Measurements from ENCODE around the gene ARHGAP26.

ARHGAP26 gene

DNA sequence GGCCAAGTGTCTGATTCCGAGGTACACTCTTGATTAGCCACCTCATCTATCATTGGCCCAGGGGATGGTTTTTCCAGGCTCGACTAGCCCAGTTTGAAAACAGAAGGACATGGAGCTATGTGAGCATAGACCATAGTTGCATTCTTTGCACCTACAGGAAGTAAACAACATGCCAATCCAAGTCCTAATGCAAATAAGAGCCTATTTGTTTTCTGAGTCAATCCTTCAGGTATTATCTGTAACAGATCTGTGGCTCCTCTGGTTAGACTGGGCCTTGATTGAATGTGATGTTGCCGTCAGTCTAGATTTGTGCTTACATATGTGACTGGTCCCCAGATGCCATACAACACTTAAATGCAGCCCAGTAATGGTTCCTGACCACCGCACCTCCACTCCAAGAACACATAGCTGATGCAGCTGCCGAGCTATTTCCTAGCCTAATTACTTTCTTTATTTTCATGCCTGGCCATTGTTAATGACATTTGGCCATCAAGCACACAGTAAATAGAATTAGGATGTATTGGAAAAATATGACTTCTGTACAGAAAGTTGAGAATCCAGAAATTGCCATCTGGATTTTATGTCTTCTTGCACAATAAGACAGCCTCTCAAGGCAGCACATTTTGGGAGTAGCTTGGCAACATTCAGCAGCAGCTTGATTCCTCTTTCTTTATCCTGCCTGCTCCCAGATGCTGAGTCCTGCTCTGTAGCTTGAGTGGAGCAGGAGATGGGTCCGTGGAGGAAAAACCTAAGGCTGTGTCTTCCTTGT is 29.5 kb upstream of the ARHGAP26 start:
- Mint-ChIP-seq H3K27me3 (peaks cover 3 to 6% of the 10 kb centered on the region in 2 donors), H3K9me3 (no peaks in the 10 kb centered on the region), H3K27ac (no peak overlapping the region), H3K36me3 (no peaks in the 10 kb centered on the region), H3K4me1 (peaks cover 0 to 2% of the 10 kb centered on the region in 2 donors), H3K4me3 (no peak overlapping the region)
- no peak for ATAC-seq (replicated peaks)
- DNase-seq, result no peak

DNA sequence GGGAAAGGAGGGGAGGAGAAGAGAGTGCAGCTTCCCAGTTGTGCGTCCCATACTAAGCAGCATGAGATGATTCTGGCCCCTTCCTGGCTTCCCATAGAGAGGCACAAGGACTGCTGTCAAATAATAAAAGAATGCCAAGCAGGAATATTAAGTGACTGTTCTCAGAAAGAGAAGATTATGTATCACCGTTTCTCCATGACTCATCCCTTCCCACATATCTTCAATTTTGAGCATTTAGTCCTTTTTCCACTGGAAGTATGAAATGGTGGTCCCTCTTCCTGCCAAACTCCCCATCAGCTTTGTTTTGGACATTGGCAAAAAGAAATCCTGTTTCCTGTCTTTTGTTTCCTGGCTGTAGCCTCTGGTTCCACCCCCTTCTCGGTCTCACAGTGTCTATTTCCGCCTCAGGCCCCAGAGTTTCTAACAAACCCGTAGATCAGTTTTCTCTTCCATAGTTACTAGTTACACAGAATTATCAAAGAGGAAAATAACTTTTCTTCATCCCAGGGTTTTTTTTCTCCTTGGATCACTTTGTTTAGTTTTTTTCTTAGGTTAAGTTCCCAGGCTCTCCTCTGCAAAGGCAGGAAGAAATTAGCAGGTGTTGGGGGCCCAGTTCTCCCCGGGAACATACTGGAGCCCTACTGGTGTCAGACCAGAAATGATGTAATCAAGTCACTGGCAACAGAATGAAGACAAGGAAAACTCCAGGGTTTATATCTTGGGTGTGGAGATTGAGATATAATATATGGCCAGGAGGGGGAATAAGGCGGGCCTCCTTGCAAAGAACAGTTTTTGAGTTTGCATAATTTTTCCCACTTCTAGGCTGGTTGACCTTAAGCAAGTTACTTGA is 26.4 kb upstream of the ARHGAP26 start:
- no peak overlapping the region for H3K4me3 Mint-ChIP-seq
- H3K27ac Mint-ChIP-seq, result no peak overlapping the region
- no peaks in the 10 kb centered on the region for H3K36me3 Mint-ChIP-seq
- H3K9me3 Mint-ChIP-seq, result no peaks in the 10 kb centered on the region
- H3K4me1 Mint-ChIP-seq, result no peaks in the 10 kb centered on the region
- ATAC-seq (replicated peaks) (no peak), DNase-seq (no peak)
- H3K27me3 Mint-ChIP-seq, result peaks cover 3 to 6% of the 10 kb centered on the region in 2 donors

DNA sequence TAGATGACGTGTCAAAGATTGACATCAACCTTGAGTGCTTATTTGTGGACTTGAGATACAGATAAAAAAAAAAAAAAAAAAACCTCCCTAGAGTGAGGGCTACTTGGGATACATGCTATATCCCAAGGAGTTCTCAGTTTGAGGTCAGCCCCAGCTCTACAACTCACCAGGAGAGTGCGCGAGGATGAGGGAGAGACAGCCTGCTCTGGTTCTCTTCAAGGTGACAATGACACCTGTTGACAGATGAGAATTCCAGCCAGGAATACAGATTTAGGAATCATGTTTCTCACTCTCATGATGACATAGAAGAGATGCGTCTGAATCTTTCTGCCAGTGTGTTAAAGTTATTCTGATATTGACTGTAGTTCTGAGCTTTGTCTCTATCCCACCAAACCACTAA is 24.9 kb upstream of the ARHGAP26 start:
- H3K27me3 Mint-ChIP-seq, result peaks cover 3 to 6% of the 10 kb centered on the region in 2 donors
- ATAC-seq (replicated peaks) (no peak), DNase-seq (no peak)
- no peak overlapping the region for H3K27ac Mint-ChIP-seq
- peaks cover 0 to 1% of the 10 kb centered on the region in 2 donors for H3K4me1 Mint-ChIP-seq
- no peaks in the 10 kb centered on the region for H3K9me3 Mint-ChIP-seq
- no peak overlapping the region for H3K4me3 Mint-ChIP-seq
- no peaks in the 10 kb centered on the region for H3K36me3 Mint-ChIP-seq

DNA sequence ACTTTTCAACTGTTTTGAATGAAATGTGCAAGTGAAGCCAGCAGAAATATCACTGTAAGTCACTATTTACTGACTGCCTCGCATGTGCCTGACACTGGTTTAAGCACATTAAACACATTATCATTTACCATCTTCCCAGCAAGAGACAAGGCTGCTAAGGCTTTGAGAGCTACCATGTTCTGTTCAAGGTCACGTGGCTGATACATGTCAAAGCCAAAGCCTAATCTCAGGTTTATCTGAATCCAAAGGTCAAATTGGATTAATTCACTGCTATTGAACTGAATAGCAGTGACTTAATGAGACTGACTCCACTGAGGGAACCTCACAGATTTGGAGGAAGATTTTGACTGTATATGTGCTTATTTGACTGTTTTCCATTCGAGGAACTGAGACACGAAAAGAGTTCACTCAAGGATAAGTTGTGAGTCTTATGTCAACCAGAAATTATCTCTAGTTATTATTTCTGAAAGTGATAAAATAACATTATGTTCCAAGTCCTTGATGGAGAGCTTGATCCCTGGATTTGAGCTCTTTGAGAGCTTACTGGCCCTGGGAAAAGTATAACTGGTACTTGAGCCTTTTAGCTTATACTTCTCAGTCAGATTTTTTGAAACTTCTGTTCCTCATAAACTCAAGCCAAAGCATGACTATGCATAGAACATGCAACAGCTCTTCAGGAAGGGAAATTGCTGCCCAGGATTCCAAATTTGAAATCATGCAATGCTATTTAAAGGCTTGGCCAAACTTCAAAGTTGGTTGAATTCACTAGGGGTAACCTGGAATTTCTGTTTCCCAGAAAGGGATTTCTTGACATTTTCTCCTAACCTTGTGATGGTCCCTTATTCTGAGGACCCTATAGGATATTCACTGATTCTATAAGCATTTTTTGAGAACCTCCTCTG is 23.4 kb upstream of the ARHGAP26 start:
- ATAC-seq (replicated peaks), result no peak
- Mint-ChIP-seq H3K27me3 (peaks cover 0 to 3% of the 10 kb centered on the region in 2 donors), H3K4me1 (peaks cover 0 to 1% of the 10 kb centered on the region in 2 donors)

DNA sequence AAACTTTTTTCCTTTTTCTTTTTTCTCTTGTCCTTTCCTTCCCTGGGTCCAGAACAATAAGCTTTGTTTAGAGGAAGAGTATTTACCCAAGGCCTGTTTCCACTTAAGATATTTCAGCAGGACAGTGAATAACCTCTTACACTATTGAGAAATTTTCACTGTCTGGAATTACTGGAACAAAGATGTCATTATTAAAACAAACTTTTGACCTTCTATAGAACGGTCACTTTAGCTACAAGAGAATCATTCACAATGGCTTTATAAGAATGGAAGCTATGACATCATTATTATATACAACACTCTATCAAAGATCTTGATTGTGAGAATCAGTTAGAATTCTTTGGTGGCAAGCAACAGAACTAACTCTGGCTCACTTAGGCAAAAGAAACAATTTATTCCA is 22.0 kb upstream of the ARHGAP26 start:
- Mint-ChIP-seq H3K4me1 (peaks cover 0 to 1% of the 10 kb centered on the region in 2 donors), H3K27ac (no peak overlapping the region), H3K9me3 (no peaks in the 10 kb centered on the region), H3K27me3 (peaks cover 0 to 1% of the 10 kb centered on the region in 2 donors), H3K4me3 (no peak overlapping the region), H3K36me3 (no peaks in the 10 kb centered on the region)
- no peak for ATAC-seq (replicated peaks)
- DNase-seq, result no peak

More for the DNA sequence above, 23.4 kb upstream of the ARHGAP26 start:
- no peak for DNase-seq
- H3K9me3 Mint-ChIP-seq, result no peaks in the 10 kb centered on the region
- H3K27ac Mint-ChIP-seq, result no peak overlapping the region
- no peaks in the 10 kb centered on the region for H3K36me3 Mint-ChIP-seq
- no peak overlapping the region for H3K4me3 Mint-ChIP-seq

DNA sequence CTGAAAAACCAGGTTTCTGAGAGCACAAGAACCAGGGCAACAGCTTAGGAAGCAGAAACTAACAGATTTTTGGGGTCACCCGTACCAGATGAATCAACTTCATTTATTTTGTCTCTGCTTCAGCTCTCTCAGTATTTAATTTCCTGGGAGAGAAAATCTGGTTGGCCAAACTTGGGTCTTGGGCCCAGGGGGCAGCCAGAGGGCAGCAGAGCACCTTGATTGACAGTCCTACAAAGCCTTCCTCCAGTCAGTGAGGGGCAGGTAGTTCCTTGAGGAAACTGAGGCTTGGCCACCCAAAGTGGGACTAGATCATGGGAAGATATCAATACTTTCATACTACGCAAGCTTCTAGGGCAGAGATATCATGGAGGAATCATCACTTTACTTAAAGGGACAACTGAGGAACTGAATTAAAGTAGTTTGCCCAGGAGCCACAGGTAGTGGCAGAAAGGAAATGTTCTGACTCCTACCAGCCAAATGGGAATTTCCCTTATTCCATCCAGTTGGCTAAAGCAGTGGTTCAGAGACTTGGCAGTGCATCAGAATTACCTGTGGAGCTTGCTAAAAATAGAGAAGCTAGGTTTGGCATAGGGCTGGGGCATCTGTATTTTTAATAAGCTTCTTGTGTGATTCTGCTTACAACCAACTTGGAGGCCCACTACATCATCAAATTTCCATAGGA is 21.5 kb upstream of the ARHGAP26 start:
- H3K27ac Mint-ChIP-seq, result no peak overlapping the region
- no peak overlapping the region for H3K4me3 Mint-ChIP-seq
- H3K36me3 Mint-ChIP-seq, result no peaks in the 10 kb centered on the region
- ATAC-seq (replicated peaks) (peak; percentile 72 to 73), DNase-seq (no peak)
- H3K4me1 Mint-ChIP-seq, result peaks cover 0 to 1% of the 10 kb centered on the region in 2 donors
- H3K27me3 Mint-ChIP-seq, result no peaks in the 10 kb centered on the region
- H3K9me3 Mint-ChIP-seq, result no peaks in the 10 kb centered on the region

DNA sequence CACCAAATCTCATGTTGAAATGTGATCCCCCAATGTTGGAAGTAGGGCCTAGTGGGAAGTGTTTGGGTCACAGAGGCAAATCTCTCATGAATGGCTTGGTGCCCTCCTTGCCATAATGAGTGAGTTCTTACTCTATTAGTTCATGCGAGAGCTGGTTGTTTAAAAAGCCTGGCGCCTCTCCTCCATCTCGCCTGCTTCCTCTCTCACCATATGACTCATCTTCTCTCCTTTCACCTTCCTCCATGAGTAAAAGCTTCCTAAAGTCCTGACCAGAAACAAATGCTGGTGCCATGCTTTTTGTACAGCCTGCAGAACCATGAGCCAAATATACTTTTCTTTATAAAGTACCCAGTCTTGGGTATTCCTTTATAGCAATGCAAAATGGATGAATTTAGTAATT is 20.9 kb upstream of the ARHGAP26 start:
- H3K27me3 Mint-ChIP-seq, result no peaks in the 10 kb centered on the region
- DNase-seq, result no peak
- H3K4me1 Mint-ChIP-seq, result peaks cover 0 to 1% of the 10 kb centered on the region in 2 donors
- H3K4me3 Mint-ChIP-seq, result no peak overlapping the region
- H3K9me3 Mint-ChIP-seq, result no peaks in the 10 kb centered on the region
- no peak for ATAC-seq (replicated peaks)
- no peak overlapping the region for H3K27ac Mint-ChIP-seq
- H3K36me3 Mint-ChIP-seq, result no peaks in the 10 kb centered on the region

DNA sequence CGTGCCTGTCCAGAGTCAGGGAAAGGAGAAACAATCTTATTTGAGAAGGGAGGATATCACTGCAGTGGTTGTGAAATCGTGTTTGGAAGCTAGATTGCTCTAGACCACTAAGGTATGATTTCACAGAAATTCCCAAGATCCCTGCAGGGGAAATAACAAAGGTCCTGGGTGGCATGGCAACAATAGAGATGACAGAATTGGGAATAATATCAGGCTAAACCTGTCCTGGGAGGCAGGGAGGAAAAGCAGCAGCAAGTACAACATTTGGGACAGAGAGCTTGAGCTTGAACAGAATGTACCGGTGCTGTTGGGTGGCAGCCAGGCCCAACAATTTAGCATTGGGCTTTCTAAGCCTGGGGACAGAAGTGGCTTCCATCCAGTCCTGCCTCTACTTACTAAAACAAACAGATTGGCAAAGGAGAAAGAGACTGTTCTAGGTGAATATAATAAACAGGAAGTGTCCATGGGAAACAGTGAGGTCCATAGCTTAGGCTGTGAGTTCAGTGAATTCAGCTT is 17.0 kb upstream of the ARHGAP26 start:
- Mint-ChIP-seq H3K9me3 (no peaks in the 10 kb centered on the region), H3K4me3 (no peak overlapping the region), H3K36me3 (no peaks in the 10 kb centered on the region), H3K27me3 (peaks cover 4 to 5% of the 10 kb centered on the region in 2 donors), H3K4me1 (peaks cover 1 to 2% of the 10 kb centered on the region in 2 donors), H3K27ac (no peak overlapping the region)
- DNase-seq (no peak), ATAC-seq (replicated peaks) (no peak)

DNA sequence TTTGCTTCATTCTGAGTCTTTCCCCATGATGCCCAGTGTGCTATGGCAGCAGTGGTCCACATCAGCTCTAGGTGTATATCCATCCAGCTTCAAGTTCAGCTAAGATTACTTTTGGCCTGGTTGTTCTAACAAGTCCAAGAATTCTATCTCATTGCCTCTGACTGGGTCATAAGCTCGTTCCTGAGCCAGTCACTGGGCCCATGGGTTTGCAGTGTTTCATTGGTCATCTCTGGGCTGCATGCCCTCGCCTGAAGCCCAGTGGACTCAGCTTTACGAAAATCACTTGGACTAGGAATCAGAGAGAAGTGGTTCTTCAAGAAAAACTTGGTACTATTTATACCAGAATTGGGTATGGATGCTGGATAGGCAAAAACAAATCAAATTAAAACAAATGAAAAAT is 16.1 kb upstream of the ARHGAP26 start:
- H3K27ac Mint-ChIP-seq, result no peak overlapping the region
- H3K27me3 Mint-ChIP-seq, result peaks cover 4 to 5% of the 10 kb centered on the region in 2 donors
- no peaks in the 10 kb centered on the region for H3K36me3 Mint-ChIP-seq
- ATAC-seq (replicated peaks) (no peak), DNase-seq (no peak)
- no peaks in the 10 kb centered on the region for H3K9me3 Mint-ChIP-seq
- H3K4me3 Mint-ChIP-seq, result no peak overlapping the region
- peaks cover 1 to 6% of the 10 kb centered on the region in 2 donors for H3K4me1 Mint-ChIP-seq

DNA sequence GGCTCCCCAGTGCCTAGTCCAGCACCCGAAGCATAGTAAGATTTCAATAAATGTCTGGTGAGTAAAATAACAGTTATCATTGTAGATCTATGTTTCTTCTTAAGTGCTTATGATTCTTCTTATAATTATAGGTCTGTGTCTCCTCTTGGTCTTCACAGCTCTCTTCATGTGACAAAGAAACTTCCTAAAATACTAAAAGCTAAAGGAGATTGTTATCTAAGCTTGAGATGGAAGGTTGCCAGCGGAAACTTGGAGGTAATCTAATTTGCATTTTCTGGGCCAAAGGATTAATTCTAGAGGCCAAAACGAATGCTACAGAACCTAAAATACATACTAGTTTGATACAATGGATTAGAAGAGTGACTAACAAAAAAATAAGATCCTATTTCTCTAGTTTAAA is 13.6 kb upstream of the ARHGAP26 start:
- Mint-ChIP-seq H3K4me1 (peaks cover 0 to 6% of the 10 kb centered on the region in 2 donors), H3K9me3 (no peaks in the 10 kb centered on the region), H3K36me3 (no peaks in the 10 kb centered on the region), H3K27me3 (peaks cover 4 to 5% of the 10 kb centered on the region in 2 donors), H3K27ac (no peak overlapping the region), H3K4me3 (no peak overlapping the region)
- no peak for ATAC-seq (replicated peaks)
- no peak for DNase-seq

DNA sequence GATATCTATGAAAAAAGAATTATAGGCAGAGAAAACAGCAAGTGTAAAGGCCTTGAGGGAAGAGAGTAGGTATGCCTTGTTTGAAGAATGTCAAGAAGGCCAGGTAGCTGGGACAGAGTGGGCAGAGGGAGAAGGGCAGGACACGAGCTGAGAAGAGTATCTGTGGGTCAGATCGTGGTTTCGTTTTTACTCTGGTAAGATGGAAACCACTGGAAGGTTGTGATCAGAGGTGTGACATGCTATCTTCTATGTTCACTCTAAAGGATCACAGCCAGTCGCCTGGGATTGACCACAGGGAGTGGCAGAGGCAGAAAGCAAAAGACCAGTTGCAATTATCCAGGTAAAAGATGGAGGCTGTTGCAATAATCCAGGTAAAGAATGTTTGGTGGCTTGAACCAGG is 12.6 kb upstream of the ARHGAP26 start:
- ATAC-seq (replicated peaks) (no peak), DNase-seq (no peak)
- Mint-ChIP-seq H3K4me1 (peaks cover 0 to 6% of the 10 kb centered on the region in 2 donors), H3K9me3 (no peaks in the 10 kb centered on the region), H3K27me3 (peaks cover 5 to 8% of the 10 kb centered on the region in 2 donors), H3K36me3 (no peaks in the 10 kb centered on the region), H3K27ac (no peak overlapping the region), H3K4me3 (no peak overlapping the region)

DNA sequence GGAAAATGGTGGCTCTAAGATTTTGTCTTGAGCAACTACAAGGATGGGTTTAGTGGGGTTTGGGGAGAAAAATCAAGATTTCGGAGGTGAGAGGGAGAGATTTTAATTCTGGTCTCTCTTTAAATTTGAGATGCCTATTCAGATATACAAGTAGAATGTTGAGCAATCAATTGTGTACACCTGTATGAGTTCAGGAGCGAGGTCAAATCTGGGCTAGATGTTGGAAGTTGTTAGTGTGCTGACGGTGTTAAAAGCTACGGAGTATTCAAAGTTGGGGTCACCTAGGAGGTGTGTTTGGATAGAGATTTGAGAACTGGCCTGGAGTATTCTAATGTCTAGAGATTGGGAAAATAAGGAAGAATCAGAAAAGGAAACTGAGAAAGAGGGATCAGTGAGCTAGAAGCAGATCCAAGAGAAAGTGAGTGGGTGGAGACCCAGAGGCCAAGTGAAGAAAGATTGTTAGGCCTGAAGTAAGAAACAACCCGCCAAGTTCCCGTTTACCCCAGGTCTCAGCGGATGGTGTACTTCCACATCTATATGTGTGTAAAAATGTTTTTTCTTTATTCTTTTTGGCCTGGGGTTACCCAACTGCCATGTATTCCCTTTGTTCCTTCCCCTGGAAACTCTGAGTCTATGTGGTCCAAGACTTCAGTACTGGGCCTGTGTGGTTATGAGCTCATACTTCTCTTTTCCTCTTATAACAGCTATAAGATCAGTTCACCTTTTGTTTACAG is 11.9 kb upstream of the ARHGAP26 start:
- Mint-ChIP-seq H3K4me1 (peaks cover 0 to 6% of the 10 kb centered on the region in 2 donors), H3K27me3 (peaks cover 5 to 8% of the 10 kb centered on the region in 2 donors), H3K9me3 (no peaks in the 10 kb centered on the region), H3K4me3 (no peak overlapping the region), H3K27ac (no peak overlapping the region), H3K36me3 (no peaks in the 10 kb centered on the region)
- ATAC-seq (replicated peaks), result peak; percentile 65 to 81
- no peak for DNase-seq

DNA sequence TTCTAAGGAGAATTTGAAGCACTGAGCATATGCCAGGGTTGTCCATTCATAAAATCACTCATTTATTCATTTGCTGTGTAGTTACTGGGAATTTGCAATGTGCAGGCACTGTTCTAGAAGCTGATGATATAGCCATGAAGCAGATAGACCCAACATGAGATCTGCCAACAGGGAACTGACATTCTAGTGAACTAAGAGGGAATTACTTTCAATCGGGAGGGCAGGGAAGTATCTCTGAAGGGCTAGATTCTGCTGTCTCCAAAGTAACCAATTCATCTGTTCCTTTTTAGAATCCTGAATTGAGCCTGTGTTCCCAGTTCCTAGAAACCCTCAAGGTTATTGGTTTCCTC is 11.4 kb upstream of the ARHGAP26 start:
- DNase-seq (no peak), ATAC-seq (replicated peaks) (no peak)
- Mint-ChIP-seq H3K9me3 (no peaks in the 10 kb centered on the region), H3K27me3 (peaks cover 5 to 8% of the 10 kb centered on the region in 2 donors), H3K4me3 (no peak overlapping the region), H3K27ac (no peak overlapping the region), H3K4me1 (peaks cover 0 to 6% of the 10 kb centered on the region in 2 donors), H3K36me3 (no peaks in the 10 kb centered on the region)

All from stimulated activated naive B cell treated with anti-CD40 and anti-IgM and Interleukin-4, amounts not matched to agents 10 μg/mL and 1 μg/mL and 100 μg/mL, for 72 hours (primary cell).